Measurements from ENCODE around the gene MIA. TPM values are rescaled to one million over a fixed set of nuclear protein-coding genes. Genes with fewer than 3 reads are reported as not detected.
"Not testable (repeated sequence)": the region's sequence is repeated elsewhere in the genome, so short reads cannot be mapped to it uniquely, and the experiment has no call there.

Gene MIA
- total RNA-seq, 1 experiment from 2014 or later: 49.3 TPM

DNA sequence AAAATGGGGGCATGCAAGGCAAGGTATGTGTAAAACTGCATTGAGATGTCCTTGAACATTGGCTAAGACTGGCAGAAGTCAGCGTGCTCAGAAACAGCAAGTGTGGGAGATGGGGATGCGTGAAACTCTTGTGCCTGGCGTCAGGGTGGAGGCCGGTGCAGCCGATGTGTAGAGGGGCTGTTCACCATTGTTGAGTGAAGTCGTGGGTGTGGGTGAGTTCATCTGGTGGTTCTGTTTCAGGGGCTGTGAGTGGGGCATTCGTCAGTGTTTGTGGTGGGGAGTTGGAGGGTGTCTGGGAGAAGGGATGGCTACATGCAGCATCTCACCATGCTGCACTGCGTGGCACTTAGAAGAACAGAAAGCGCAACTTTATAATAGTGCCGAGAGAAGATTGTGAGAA lies 11.4 kb upstream of the MIA start:
- no peaks in the 10 kb centered on the region for H3K27me3 Mint-ChIP-seq (ENCODE audit: unreplicated experiment)
- peaks cover 97% of the 10 kb centered on the region for H3K36me3 Mint-ChIP-seq (ENCODE audit: insufficient read depth, unreplicated experiment)
- no peak overlapping the region for H3K4me3 Mint-ChIP-seq (ENCODE audit: low read depth, unreplicated experiment)
- TF ChIP-seq, protein P1, sequence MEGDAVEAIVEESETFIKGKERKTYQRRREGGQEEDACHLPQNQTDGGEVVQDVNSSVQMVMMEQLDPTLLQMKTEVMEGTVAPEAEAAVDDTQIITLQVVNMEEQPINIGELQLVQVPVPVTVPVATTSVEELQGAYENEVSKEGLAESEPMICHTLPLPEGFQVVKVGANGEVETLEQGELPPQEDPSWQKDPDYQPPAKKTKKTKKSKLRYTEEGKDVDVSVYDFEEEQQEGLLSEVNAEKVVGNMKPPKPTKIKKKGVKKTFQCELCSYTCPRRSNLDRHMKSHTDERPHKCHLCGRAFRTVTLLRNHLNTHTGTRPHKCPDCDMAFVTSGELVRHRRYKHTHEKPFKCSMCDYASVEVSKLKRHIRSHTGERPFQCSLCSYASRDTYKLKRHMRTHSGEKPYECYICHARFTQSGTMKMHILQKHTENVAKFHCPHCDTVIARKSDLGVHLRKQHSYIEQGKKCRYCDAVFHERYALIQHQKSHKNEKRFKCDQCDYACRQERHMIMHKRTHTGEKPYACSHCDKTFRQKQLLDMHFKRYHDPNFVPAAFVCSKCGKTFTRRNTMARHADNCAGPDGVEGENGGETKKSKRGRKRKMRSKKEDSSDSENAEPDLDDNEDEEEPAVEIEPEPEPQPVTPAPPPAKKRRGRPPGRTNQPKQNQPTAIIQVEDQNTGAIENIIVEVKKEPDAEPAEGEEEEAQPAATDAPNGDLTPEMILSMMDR (IDR thresholded peaks at IDR 0.05; ENCODE audit: unreplicated experiment): no peak
- intact Hi-C loops (cut with micrococcal nuclease; ENCODE audit: unreplicated experiment): no loop called here
- no peaks in the 10 kb centered on the region for H3K9me3 Mint-ChIP-seq (ENCODE audit: low read depth, unreplicated experiment)
- no peak for DNase-seq
- H3K4me1 Mint-ChIP-seq (ENCODE audit: low read depth, unreplicated experiment): no peaks in the 10 kb centered on the region
- CTCF ChIA-PET: no interaction called here
- BruUV-seq (replicated peaks): no TSS peak
- H3K27ac Mint-ChIP-seq (ENCODE audit: unreplicated experiment): no peak overlapping the region

DNA sequence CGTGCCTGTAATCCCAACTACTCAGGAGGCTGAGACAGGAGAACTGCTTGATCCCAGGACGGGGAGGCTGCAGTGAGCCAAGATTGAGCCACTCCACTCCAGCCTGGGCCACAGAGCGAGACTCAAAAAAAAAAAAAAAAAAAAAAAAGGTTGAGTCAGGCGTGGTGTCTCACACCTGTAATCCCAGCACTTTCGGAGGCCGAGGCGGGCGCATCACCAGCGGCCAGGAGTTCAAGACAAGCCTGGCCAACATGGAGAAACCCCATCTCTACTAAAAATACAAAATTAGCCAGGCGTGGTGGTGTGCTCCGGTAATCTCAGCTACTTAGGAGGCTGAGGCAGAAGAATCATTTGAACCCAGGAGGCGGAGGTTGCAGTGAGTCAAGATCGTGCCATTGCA lies 8.9 kb upstream of the MIA start:
- intact Hi-C loops (cut with micrococcal nuclease; ENCODE audit: unreplicated experiment); H3K4me1 Mint-ChIP-seq (ENCODE audit: low read depth, unreplicated experiment); H3K9me3 Mint-ChIP-seq (ENCODE audit: low read depth, unreplicated experiment); BruUV-seq (replicated peaks); H3K4me3 Mint-ChIP-seq (ENCODE audit: low read depth, unreplicated experiment); H3K27ac Mint-ChIP-seq (ENCODE audit: unreplicated experiment); DNase-seq; CTCF ChIA-PET; H3K27me3 Mint-ChIP-seq (ENCODE audit: unreplicated experiment): not testable (repeated sequence)
- peaks cover 92% of the 10 kb centered on the region for H3K36me3 Mint-ChIP-seq (ENCODE audit: insufficient read depth, unreplicated experiment)

DNA sequence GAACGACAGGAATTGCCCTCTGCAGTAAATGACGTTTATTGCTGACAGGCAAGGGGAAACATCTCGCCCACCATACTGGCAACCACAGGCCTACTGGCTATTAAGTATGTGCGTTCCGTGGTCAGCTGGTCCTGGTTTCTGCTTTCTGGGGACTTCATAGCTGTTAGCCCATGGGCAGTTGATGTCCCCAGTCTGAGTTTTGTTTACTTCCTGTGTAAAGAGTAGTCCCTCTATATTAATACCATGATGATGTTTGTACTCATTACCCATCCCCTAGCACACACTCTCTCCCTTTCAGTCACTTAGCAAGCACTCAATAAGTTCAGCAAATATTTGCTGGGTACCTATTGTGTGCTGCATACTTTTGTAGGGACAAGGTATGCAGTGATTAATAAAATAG lies 6.5 kb upstream of the MIA start:
- no peaks in the 10 kb centered on the region for H3K27me3 Mint-ChIP-seq (ENCODE audit: unreplicated experiment)
- CTCF ChIA-PET: no interaction called here
- H3K4me1 Mint-ChIP-seq (ENCODE audit: low read depth, unreplicated experiment): no peaks in the 10 kb centered on the region
- TF ChIP-seq, protein P1 (IDR thresholded peaks at IDR 0.05; ENCODE audit: unreplicated experiment): no peak
- H3K36me3 Mint-ChIP-seq (ENCODE audit: insufficient read depth, unreplicated experiment): peaks cover 73% of the 10 kb centered on the region
- intact Hi-C loops (cut with micrococcal nuclease; ENCODE audit: unreplicated experiment): no loop called here
- H3K4me3 Mint-ChIP-seq (ENCODE audit: low read depth, unreplicated experiment): no peak overlapping the region
- TSS peak; percentile 13 for BruUV-seq (replicated peaks)
- DNase-seq: no peak
- H3K9me3 Mint-ChIP-seq (ENCODE audit: low read depth, unreplicated experiment): no peaks in the 10 kb centered on the region
- no peak overlapping the region for H3K27ac Mint-ChIP-seq (ENCODE audit: unreplicated experiment)

DNA sequence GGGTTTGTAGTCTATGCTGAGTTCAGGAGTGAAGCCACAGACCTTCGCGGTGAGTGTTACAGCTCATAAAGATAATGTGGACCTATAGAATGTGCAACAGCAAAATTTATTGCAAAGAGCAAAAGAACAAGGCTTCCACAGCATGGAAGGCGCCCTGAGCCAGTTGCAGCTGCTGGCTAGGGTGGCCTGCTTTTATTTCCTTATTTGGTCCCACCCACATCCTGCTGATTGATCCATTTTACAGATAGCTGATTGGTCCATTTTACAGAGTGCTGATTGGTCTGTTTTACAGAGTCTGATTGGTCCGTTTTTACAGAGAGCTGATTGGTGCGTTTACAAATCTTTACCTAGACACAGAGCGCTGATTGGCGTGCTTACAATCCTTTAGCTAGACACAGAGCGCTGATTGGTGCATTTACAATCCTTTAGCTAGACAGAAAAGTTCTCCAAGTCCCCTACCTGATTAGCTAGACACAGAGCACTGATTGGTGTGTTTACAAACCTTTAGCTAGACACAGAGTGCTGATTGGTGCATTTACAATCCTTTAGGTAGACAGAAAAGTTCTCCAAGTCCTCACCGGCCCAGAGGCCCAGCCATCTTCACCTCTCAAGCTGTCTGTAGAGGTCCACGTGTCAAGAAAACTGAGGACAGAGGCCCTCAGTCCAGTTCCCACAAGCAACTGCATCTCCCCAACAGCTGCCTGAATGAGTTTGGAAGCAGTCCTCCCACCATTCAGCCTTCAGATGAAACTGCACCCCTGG lies 4.0 kb upstream of the MIA start:
- DNase-seq; BruUV-seq (replicated peaks); H3K9me3 Mint-ChIP-seq (ENCODE audit: low read depth, unreplicated experiment); CTCF ChIA-PET; H3K4me3 Mint-ChIP-seq (ENCODE audit: low read depth, unreplicated experiment); H3K27ac Mint-ChIP-seq (ENCODE audit: unreplicated experiment); H3K27me3 Mint-ChIP-seq (ENCODE audit: unreplicated experiment): not testable (repeated sequence)
- intact Hi-C loops (cut with micrococcal nuclease; ENCODE audit: unreplicated experiment): loop anchor here (10.0 kb wide), 1 partner anchor 106 kb away; no protein-coding TSS in a partner anchor
- peaks cover 19% of the 10 kb centered on the region for H3K4me1 Mint-ChIP-seq (ENCODE audit: low read depth, unreplicated experiment)
- peaks cover 69% of the 10 kb centered on the region for H3K36me3 Mint-ChIP-seq (ENCODE audit: insufficient read depth, unreplicated experiment)

DNA sequence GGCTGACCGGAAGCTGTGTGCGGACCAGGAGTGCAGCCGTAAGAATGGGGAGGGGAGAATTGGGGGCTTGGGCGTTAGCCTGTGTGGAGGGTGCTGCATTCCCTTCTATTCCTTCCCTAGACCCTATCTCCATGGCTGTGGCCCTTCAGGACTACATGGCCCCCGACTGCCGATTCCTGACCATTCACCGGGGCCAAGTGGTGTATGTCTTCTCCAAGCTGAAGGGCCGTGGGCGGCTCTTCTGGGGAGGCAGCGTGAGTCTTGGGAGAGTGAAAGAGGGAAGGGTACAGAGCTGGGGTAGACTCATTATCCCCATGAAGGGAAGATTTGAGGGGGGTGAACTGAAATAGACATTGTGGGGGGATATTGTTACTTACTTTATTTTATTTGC lies 306 bp downstream of the MIA start:
- peaks cover 30% of the 10 kb centered on the region for H3K4me1 Mint-ChIP-seq (ENCODE audit: low read depth, unreplicated experiment)
- BruUV-seq (replicated peaks): no TSS peak
- TF ChIP-seq, protein P1 (IDR thresholded peaks at IDR 0.05; ENCODE audit: unreplicated experiment): no peak
- CTCF ChIA-PET: interaction anchor here (0.6 kb wide), 1 partner anchor 49 kb away, joined by 3 read pairs; no protein-coding TSS in a partner anchor
- peak overlapping the region; percentile 38 for H3K4me3 Mint-ChIP-seq (ENCODE audit: low read depth, unreplicated experiment)
- no peaks in the 10 kb centered on the region for H3K9me3 Mint-ChIP-seq (ENCODE audit: low read depth, unreplicated experiment)
- H3K27ac Mint-ChIP-seq (ENCODE audit: unreplicated experiment): peak overlapping the region; percentile 85
- intact Hi-C loops (cut with micrococcal nuclease; ENCODE audit: unreplicated experiment): loop anchor here (10.0 kb wide), 1 partner anchor 111 kb away; no protein-coding TSS in a partner anchor
- H3K27me3 Mint-ChIP-seq (ENCODE audit: unreplicated experiment): no peaks in the 10 kb centered on the region
- H3K36me3 Mint-ChIP-seq (ENCODE audit: insufficient read depth, unreplicated experiment): peaks cover 61% of the 10 kb centered on the region
- no peak for DNase-seq

All from Calu3 (cell line).